GM19193 (cell line): ENCODE measurements around the gene SRGAP1.

Source experiments
- POLR2A ChIP-seq: IDR thresholded peaks from 4 replicates; pipeline ENCODE4 v1.6.1; 2011; ENCODE audit not compliant: insufficient read depth, insufficient read length; ENCODE audit errors: extremely low read depth

The SRGAP1 gene

GRCh38 chr12:64170024-64170423, 325.5 kb downstream of the SRGAP1 start:
- no peak for TF ChIP-seq POLR2A

DNA sequence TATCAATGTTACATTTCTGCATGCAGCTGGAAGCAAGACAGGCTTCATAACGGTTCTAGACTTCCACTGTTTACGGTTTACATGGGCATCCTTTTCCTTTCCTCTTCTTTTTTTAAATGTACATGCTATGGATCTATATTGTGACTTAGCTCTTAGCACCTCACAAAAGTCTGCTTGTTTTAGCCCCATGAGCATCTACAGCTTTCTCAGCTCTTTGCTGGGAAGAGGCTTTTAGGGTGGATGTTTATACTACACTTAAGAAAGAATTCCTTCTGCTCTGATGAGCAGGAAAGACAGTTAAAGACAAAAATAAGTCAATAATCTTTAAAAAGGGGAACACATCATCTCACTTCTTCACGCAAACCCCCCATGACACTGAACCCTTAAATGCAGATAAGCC, 326.2 kb downstream of the SRGAP1 start:
- TF ChIP-seq POLR2A, result no peak

DNA sequence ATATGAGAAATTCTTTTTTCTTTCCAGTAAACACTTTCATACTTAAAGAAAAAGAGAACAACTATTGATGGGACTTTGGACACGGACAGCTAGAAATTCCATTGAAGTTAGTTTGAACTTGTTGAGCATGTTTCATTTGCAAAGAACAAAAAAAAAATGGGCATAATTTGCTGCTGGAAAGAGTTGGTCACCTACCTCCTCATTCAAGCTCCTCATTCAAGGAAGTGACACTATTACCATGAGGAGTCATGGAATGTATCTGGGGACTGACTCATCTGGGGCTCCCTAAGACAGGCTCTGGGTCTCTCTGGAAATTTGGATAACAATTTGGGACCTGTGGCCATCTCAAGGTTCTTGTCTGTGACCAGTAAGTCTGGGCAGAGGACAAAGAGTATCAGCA, 327.2 kb downstream of the SRGAP1 start:
- no peak for TF ChIP-seq POLR2A

GRCh38 chr12:64172143-64172970, 327.9 kb downstream of the SRGAP1 start:
- TF ChIP-seq POLR2A, result no peak

GRCh38 chr12:64173456-64173855, 329.0 kb downstream of the SRGAP1 start:
- TF ChIP-seq POLR2A, result no peak

- no peak for TF ChIP-seq POLR2A
These were observed 330.9 kb downstream of the SRGAP1 start for GRCh38 chr12:64175254-64175945.

GRCh38 chr12:64177001-64177400, 332.5 kb downstream of the SRGAP1 start:
- TF ChIP-seq POLR2A, result no peak

DNA sequence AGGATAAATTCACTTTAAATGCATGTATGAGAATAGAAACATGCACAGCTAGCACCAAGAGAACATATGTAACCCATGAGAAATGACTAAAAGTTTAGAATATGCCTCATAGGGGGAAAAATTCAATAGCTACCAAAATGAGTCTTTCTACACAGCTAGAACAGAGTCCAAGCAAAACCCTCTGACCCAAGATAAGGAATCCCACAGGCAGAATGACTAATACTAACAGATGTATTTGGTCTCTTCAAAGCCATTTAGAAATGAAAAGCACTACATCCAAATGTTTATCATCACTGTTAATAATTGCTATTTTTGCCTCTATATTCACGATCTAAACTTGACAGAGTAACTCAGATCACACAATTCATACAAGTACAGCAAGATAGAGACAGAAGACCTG, 333.6 kb downstream of the SRGAP1 start:
- TF ChIP-seq POLR2A, result no peak

- no peak for TF ChIP-seq POLR2A
These were observed 336.5 kb downstream of the SRGAP1 start for GRCh38 chr12:64180951-64181350.

GRCh38 chr12:64181430-64182291, 337.2 kb downstream of the SRGAP1 start:
- no peak for TF ChIP-seq POLR2A

DNA sequence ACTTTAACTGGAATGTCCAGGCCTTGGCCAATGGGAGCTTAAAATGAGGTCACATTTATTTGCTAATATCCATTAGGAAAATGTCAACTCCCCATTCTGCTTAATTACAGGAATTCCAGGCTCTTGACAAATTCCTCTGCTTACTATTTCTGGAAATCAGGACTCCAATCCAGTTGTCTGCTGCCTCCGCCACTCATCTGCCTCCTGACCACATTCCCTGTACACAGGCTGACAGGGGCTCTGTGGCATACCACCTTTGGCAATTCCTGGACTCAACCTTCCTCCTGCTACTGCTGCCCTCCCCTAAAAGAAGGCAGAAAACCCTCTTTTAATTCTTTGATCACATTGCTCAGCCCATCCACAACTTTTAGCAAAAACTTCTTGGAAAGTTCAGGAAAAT, 339.7 kb downstream of the SRGAP1 start:
- no peak for TF ChIP-seq POLR2A

DNA sequence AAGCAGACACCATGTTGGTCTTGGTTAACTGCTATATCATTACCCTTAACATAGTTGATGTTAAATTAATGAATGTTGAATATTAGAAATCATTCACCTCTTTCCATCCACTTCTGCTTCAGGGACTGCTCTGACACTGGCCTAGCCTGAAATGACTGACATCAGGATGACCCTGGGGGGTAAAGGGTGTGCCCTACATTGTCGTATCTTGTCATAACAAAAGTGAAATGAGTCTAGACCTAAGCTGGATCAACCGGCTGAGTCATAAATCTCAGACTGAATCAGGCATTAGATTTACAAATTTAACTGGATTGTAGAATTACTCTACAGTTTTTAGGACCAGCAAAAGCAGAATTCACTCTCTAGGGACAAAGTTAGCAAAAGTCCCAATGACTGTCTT, 342.3 kb downstream of the SRGAP1 start:
- no peak for TF ChIP-seq POLR2A

DNA sequence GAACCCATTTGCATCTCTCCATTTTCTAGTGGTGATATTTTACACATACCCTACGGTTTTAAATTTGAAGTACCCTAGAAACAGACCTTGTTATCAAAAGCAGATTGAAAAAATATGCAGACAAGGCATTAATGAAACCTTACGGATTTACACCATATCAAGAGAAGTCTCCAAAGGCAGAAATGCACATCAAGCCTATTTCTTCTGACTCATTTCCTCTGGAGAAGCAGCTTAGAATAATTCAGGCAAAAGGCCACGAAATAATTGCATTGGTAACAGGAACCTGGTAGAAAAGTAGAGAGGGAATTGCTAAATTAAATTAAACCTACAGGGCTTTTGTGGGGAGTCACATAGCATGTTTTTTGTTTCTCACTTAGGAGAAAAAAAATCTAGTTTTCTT, 342.9 kb downstream of the SRGAP1 start:
- TF ChIP-seq POLR2A, result no peak

- no peak for TF ChIP-seq POLR2A
These were observed 343.3 kb downstream of the SRGAP1 start for GRCh38 chr12:64187794-64188193.

DNA sequence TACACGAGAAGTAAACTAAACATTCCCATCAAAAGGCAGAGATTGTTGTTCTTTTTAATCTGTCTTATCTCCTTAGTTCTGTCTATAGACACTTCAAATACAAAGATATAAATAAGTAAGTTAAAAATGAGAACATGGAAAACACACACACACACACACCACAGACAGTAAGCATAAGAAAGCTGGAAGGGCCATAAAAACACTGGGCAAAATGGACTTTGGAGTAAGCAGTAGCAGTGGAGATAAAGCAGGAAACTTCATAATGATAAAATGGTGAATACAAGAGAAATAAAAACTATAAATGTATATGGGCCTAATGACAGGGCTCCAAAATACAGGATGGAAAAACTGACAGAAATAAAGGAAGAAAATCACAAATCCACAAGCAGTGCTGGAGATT, 345.0 kb downstream of the SRGAP1 start:
- TF ChIP-seq POLR2A, result no peak

GRCh38 chr12:64190140-64190539, 345.6 kb downstream of the SRGAP1 start:
- TF ChIP-seq POLR2A, result no peak
